ENCODE data around the gene PCDHGA8. TPM values are rescaled to one million over a fixed set of nuclear protein-coding genes. Genes with fewer than 3 reads are reported as not detected.
"Not testable (repeated sequence)": the region's sequence is repeated elsewhere in the genome, so short reads cannot be mapped to it uniquely, and the experiment has no call there.

PCDHGA8 gene
- total RNA-seq, 1 donor from 2014 or later: 0.69 TPM

GRCh38 chr5:141409598-141410306, 17.3 kb downstream of the PCDHGA8 start:
- DNase-seq (no peak), ATAC-seq (ENCODE audit: low read depth) (no peak)
- Mint-ChIP-seq H3K4me3 (no peak overlapping the region), H3K27ac (no peak overlapping the region), H3K36me3 (ENCODE audit: low read depth) (peaks cover 2% of the 10 kb centered on the region), H3K27me3 (peaks cover 50% of the 10 kb centered on the region), H3K9me3 (peaks cover 19% of the 10 kb centered on the region), H3K4me1 (peaks cover 18% of the 10 kb centered on the region)
- no peak for TF ChIP-seq CTCF (IDR thresholded peaks at IDR 0.05)
- intact Hi-C loops (cut with micrococcal nuclease): loop anchor here (5.0 to 10.0 kb wide), 3 partner anchors 37 to 465 kb away; partner anchors contain the start of genes PCDH1, PCDHGA6, PCDHGB3 and TAF7
- ChIA-PET CTCF (no interaction called here), POLR2A (no interaction called here)

GRCh38 chr5:141411575-141411974, 19.1 kb downstream of the PCDHGA8 start:
- Mint-ChIP-seq H3K27me3 (peaks cover 46% of the 10 kb centered on the region), H3K4me3 (no peak overlapping the region), H3K36me3 (ENCODE audit: low read depth) (peaks cover 2% of the 10 kb centered on the region), H3K4me1 (peaks cover 18% of the 10 kb centered on the region), H3K27ac (no peak overlapping the region), H3K9me3 (peaks cover 14% of the 10 kb centered on the region)
- ChIA-PET POLR2A (no interaction called here), CTCF (interaction anchor here (3.4 kb wide), 1 partner anchor 152 kb away, joined by 38 read pairs; no protein-coding TSS in a partner anchor)
- intact Hi-C loops (cut with micrococcal nuclease): loop anchor here (5.0 to 10.0 kb wide), 3 partner anchors 39 to 463 kb away; partner anchors contain the start of genes PCDH1, PCDHGA6, PCDHGB3 and TAF7
- no peak for TF ChIP-seq CTCF (IDR thresholded peaks at IDR 0.05)
- ATAC-seq (ENCODE audit: low read depth) (no peak), DNase-seq (no peak)

DNA sequence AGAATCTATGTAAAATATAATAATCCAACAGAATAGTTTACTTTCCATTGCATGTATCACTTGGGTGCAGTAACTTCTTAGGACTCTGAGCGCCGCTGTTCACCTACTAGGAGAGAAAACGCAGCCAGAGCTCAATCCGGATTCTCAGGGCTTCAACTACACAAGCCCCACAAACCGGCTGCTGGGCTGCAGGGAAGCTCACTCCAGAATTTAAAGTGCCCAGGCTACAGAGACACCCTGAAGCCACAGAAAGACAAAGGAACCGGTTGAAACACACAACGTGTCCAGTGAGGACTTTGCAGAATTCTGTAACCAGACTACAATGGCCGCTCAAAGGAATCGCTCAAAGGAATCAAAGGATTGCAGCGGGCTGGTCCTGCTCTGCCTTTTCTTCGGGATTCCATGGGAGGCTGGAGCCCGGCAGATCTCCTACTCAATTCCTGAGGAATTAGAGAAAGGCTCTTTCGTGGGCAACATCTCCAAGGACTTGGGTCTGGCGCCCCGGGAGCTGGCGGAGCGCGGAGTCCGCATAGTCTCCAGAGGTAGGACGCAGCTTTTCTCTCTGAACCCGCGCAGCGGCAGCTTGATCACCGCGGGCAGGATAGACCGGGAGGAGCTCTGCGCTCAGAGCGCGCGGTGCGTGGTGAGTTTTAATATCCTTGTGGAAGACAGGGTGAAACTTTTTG, 20.6 kb downstream of the PCDHGA8 start, which contains the start of gene PCDHGA10:
PCDHGA10 (plus strand) TSS at position 134 of the 686 bp plus-strand sequence; CDS start at position 323, 189 bp downstream.
- peak; percentile 66 for ATAC-seq (ENCODE audit: low read depth)

DNA sequence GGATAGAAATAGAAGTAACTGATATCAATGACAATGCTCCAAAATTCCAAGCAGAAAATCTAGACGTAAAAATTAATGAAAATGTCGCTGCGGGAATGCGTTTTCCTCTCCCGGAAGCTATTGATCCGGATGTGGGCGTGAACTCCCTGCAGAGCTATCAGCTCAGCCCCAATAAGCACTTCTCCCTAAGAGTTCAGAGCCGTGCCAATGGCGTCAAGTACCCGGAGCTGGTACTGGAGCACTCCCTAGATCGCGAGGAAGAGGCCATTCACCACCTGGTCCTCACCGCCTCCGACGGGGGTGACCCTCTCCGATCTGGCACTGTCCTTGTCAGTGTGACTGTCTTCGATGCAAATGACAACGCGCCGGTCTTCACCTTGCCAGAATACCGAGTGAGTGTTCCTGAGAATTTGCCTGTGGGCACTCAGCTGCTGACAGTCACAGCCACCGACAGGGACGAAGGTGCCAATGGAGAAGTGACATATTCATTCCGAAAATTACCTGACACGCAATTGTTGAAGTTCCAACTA, 21.2 kb downstream of the PCDHGA8 start:
- H3K9me3 Mint-ChIP-seq: peaks cover 18% of the 10 kb centered on the region
- TF ChIP-seq CTCF (IDR thresholded peaks at IDR 0.05): no peak
- intact Hi-C loops (cut with micrococcal nuclease): loop anchor here (1.0 to 10.0 kb wide), 4 partner anchors 41 to 461 kb away; partner anchors contain the start of genes PCDH1, PCDHGA6, PCDHGB3 and TAF7
- peaks cover 55% of the 10 kb centered on the region for H3K27me3 Mint-ChIP-seq
- H3K4me3 Mint-ChIP-seq: peak overlapping the region; percentile 86
- ATAC-seq (ENCODE audit: low read depth): no peak
- peaks cover 21% of the 10 kb centered on the region for H3K4me1 Mint-ChIP-seq
- CTCF ChIA-PET: interaction anchor here (1.0 to 3.6 kb wide), 11 partner anchors 17 to 157 kb away, joined by 3 to 38 read pairs (median 7); partner anchors contain the start of genes PCDHGA12, PCDHGC3 and TAF7
- DNase-seq: no peak
- H3K36me3 Mint-ChIP-seq (ENCODE audit: low read depth): peaks cover 4% of the 10 kb centered on the region
- POLR2A ChIA-PET: no interaction called here
- H3K27ac Mint-ChIP-seq: no peak overlapping the region

More for the DNA sequence above, 20.6 kb downstream of the PCDHGA8 start, which contains the start of gene PCDHGA10:
- CTCF ChIA-PET: interaction anchor here (0.5 to 3.6 kb wide), 15 partner anchors 8 to 238 kb away, joined by 3 to 38 read pairs (median 4); partner anchors contain the start of genes FCHSD1, PCDHGA11, PCDHGA12 and PCDHGC3
- peaks cover 2% of the 10 kb centered on the region for H3K36me3 Mint-ChIP-seq (ENCODE audit: low read depth)
- peak within 1 kb of the TSS; percentile 86 for H3K4me3 Mint-ChIP-seq
- DNase-seq: no peak
- POLR2A ChIA-PET: interaction anchor here (1.0 kb wide), 1 partner anchor 145 kb away, joined by 5 read pairs; no protein-coding TSS in a partner anchor
- H3K9me3 Mint-ChIP-seq: peaks cover 12% of the 10 kb centered on the region
- peaks cover 21% of the 10 kb centered on the region for H3K4me1 Mint-ChIP-seq
- peak within 1 kb of the TSS; percentile 41 for H3K27ac Mint-ChIP-seq
- TF ChIP-seq CTCF (IDR thresholded peaks at IDR 0.05): no peak
- intact Hi-C loops (cut with micrococcal nuclease): loop anchor here (1.0 to 10.0 kb wide), 5 partner anchors 41 to 462 kb away; partner anchors contain the start of genes PCDH1, PCDHGA6, PCDHGB3 and TAF7
- H3K27me3 Mint-ChIP-seq: peaks cover 52% of the 10 kb centered on the region

- peaks cover 21% of the 10 kb centered on the region for H3K4me1 Mint-ChIP-seq
- H3K9me3 Mint-ChIP-seq: peaks cover 14% of the 10 kb centered on the region
- ATAC-seq (ENCODE audit: low read depth); H3K27ac Mint-ChIP-seq; H3K36me3 Mint-ChIP-seq (ENCODE audit: low read depth); POLR2A ChIA-PET; H3K4me3 Mint-ChIP-seq; DNase-seq: not testable (repeated sequence)
- CTCF ChIA-PET: interaction anchor here (3.0 to 3.6 kb wide), 3 partner anchors 110 to 149 kb away, joined by 15 to 38 read pairs (median 22); no protein-coding TSS in a partner anchor
- H3K27me3 Mint-ChIP-seq: peaks cover 52% of the 10 kb centered on the region
- intact Hi-C loops (cut with micrococcal nuclease): loop anchor here (5.0 to 10.0 kb wide), 3 partner anchors 42 to 460 kb away; partner anchors contain the start of genes PCDH1, PCDHGA6, PCDHGB3 and TAF7
These were observed 22.3 kb downstream of the PCDHGA8 start for GRCh38 chr5:141414548-141415274.

DNA sequence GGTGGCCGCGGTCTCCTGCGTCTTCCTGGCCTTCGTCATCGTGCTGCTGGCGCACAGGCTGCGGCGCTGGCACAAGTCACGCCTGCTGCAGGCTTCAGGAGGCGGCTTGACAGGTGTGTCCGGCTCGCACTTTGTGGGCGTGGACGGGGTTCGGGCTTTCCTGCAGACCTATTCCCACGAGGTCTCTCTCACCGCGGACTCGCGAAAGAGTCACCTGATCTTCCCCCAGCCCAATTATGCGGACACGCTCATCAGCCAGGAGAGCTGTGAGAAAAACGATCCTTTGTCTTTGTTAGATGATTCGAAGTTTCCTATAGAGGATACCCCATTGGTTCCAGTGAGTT, 22.8 kb downstream of the PCDHGA8 start:
- ChIA-PET CTCF (interaction anchor here (0.9 to 3.6 kb wide), 2 partner anchors 143 to 152 kb away, joined by 3 to 22 read pairs; no protein-coding TSS in a partner anchor), POLR2A (interaction anchor here (0.7 kb wide), 1 partner anchor 854 kb away, joined by 3 read pairs; no protein-coding TSS in a partner anchor)
- H3K27ac Mint-ChIP-seq; DNase-seq; ATAC-seq (ENCODE audit: low read depth); H3K36me3 Mint-ChIP-seq (ENCODE audit: low read depth): not testable (repeated sequence)
- Mint-ChIP-seq H3K27me3 (peaks cover 53% of the 10 kb centered on the region), H3K4me1 (peaks cover 21% of the 10 kb centered on the region), H3K4me3 (peak overlapping the region; percentile 32), H3K9me3 (peaks cover 15% of the 10 kb centered on the region)
- intact Hi-C loops (cut with micrococcal nuclease): loop anchor here (10.0 kb wide), 1 partner anchor 460 kb away; the partner anchor contains the start of gene PCDH1
